BLaER1 (cell line): ENCODE results near the gene TNS1.
"Not testable (repeated sequence)": the region's sequence is repeated elsewhere in the genome, so short reads cannot be mapped to it uniquely, and the experiment has no call there.

Experiments
- H3K27ac ChIP-seq: shearing (Covaris generic); formaldehyde crosslinking; 2 replicates; pipeline ENCODE4 v1.8.1; 2022
- H3K27me3 ChIP-seq: shearing (Covaris generic); formaldehyde crosslinking; 2 replicates; pipeline ENCODE4 v1.8.1; 2022
- H3K36me3 ChIP-seq: shearing (Covaris generic); formaldehyde crosslinking; 2 replicates; pipeline ENCODE4 v1.8.1; 2022
- H3K4me1 ChIP-seq: shearing (Covaris generic); formaldehyde crosslinking; 2 replicates; pipeline ENCODE4 v1.8.1; 2022
- H3K4me2 ChIP-seq: shearing (Covaris generic); formaldehyde crosslinking; 2 replicates; pipeline ENCODE4 v1.8.1; 2022
- H3K4me3 ChIP-seq: shearing (Covaris generic); formaldehyde crosslinking; 2 replicates; pipeline ENCODE4 v1.8.1; 2022
- H3K9ac ChIP-seq: shearing (Covaris generic); formaldehyde crosslinking; 2 replicates; pipeline ENCODE4 v1.8.1; 2022
- H3K9me3 ChIP-seq: shearing (Covaris generic); formaldehyde crosslinking; 2 replicates; pipeline ENCODE4 v1.8.1; 2022
- H4K20me1 ChIP-seq: shearing (Covaris generic); formaldehyde crosslinking; 2 replicates; pipeline ENCODE4 v1.8.1; 2022
- Cebpa-rat ChIP-seq: shearing (Covaris generic); IDR thresholded peaks from 2 replicates; pipeline ENCODE4 v1.8.1; 2022

The TNS1 gene

DNA sequence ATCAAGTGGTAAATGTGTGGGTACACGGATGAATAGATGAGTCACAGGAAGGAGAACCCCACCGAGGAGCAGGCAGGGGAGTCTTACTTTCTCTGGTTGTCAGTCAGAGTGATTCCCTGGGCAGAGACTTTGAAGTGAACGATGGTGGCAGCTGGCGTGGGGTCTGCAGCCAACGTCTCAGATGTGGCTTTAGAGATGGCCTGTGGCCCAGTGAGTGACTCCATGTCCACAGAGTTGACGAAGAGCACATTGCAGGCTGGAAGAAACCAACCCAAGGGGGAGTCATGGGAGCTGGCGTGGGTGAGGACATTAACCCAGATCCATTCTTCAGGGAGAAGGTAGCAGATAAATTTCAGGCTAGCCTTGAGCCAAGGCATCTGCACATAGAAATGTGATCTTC, 193.1 kb downstream of the TNS1 start:
- peaks cover 7% of the 10 kb centered on the region; the same call in 1 of the 2 replicates for H3K4me1 ChIP-seq
- no peak overlapping the region for H3K9ac ChIP-seq
- TF ChIP-seq Cebpa-rat: no peak
- H3K27me3 ChIP-seq: no peaks in the 10 kb centered on the region
- H4K20me1 ChIP-seq: no peaks in the 10 kb centered on the region
- H3K4me3 ChIP-seq: no peak overlapping the region
- H3K4me2 ChIP-seq: no peak overlapping the region
- H3K36me3 ChIP-seq: peaks cover 90% of the 10 kb centered on the region
- no peak overlapping the region for H3K27ac ChIP-seq
- no peaks in the 10 kb centered on the region for H3K9me3 ChIP-seq

DNA sequence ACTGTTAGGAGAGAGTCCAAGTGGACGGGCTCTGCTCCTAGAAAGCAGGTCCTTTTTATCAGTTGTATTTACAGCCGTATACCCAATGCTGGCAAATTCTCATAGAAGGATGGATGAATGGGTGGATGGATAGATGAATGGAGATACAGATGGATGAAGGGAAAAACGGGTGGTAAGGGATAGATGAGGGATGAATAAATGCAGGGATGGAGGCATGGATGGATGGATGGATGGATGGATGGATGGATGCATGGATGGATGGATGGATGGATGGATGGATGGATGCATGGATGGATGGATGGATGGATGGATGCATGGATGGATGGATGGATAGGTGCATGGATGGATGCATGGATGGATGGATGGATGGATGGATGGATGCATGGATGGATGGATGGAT, 193.8 kb downstream of the TNS1 start:
- not testable (repeated sequence) for H3K27ac ChIP-seq, H3K9ac ChIP-seq, H3K9me3 ChIP-seq, H3K4me1 ChIP-seq, H3K27me3 ChIP-seq, H4K20me1 ChIP-seq, H3K4me3 ChIP-seq, H3K4me2 ChIP-seq
- peaks cover 89% of the 10 kb centered on the region for H3K36me3 ChIP-seq

DNA sequence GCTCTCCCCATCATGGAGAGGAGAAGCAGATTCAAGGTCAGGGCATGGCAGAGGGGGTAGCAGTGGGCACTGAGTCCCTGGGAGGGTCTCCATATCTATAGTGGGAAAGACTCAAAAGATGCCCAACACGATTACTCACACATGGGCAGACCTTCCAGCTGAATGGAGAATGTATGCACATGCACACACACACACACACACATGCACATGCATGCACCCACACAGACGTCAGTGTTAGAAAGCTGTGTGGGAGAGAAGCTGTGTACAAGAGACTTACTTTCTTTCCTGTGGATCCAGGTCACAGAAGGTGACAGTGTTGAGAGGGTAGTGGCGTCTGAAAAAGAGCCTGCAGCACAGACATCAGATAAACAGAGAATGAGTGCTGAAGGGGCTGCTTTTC, 194.5 kb downstream of the TNS1 start:
- Histone ChIP-seq H3K9me3 (no peaks in the 10 kb centered on the region), H3K27ac (no peak overlapping the region), H3K4me3 (no peak overlapping the region), H3K4me1 (peaks cover 7% of the 10 kb centered on the region; the same call in 1 of the 2 replicates), H3K36me3 (peaks cover 89% of the 10 kb centered on the region), H4K20me1 (0 out of 2 replicates have a peak, but pooled peaks cover 5% of the 10 kb centered on the region), H3K4me2 (no peak overlapping the region), H3K27me3 (no peaks in the 10 kb centered on the region), H3K9ac (no peak overlapping the region)
- TF ChIP-seq Cebpa-rat: no peak

DNA sequence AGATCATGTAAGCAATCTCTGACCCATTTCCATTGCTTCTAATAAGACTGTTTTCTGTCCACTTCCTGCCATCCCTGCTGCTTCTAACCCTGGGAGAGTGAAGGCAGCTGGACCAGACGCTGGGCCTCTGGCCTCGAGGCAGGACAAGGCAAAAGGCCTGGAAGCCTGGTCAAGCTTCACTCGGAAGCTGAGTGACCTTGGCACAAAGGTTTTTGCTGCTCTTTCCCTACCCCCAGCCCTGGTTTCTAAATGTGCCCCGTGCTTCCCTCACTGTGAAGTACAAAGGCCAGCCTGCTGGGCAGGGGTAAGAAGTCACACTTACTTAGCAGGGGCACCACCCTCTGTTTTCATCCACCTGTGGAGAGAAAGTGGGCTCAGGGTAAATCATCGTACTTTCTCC, 195.0 kb downstream of the TNS1 start:
- Histone ChIP-seq H3K27me3 (no peaks in the 10 kb centered on the region), H3K4me2 (no peak overlapping the region), H3K36me3 (peaks cover 89% of the 10 kb centered on the region), H3K9me3 (no peaks in the 10 kb centered on the region), H3K4me1 (peaks cover 7% of the 10 kb centered on the region; the same call in 1 of the 2 replicates), H3K27ac (no peak overlapping the region), H3K4me3 (no peak overlapping the region), H3K9ac (no peak overlapping the region), H4K20me1 (0 out of 2 replicates have a peak, but pooled peaks cover 5% of the 10 kb centered on the region)
- TF ChIP-seq Cebpa-rat: no peak

DNA sequence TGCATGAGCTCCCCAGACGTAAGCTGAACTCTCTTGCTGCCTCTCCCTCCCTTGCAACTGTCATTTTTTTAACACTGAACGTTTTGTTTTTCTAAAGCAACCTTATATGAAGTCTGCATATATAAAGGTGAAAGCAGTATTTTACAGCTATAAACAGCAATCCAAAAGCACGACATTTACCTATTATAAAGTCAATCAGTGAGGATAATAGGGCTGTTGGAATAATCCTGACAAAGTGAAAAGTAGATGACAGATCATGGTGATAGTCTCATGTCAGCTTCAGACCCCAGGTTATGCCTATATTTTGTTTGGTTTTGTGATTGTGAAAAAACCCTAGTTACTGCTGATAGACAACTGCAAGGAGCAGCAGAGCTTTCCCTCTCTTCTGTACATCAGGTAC, 195.8 kb downstream of the TNS1 start:
- H4K20me1 ChIP-seq: 0 out of 2 replicates have a peak, but pooled peaks cover 5% of the 10 kb centered on the region
- no peak overlapping the region for H3K4me2 ChIP-seq
- H3K36me3 ChIP-seq: peaks cover 89% of the 10 kb centered on the region
- no peak overlapping the region for H3K27ac ChIP-seq
- no peak overlapping the region for H3K4me3 ChIP-seq
- no peaks in the 10 kb centered on the region for H3K27me3 ChIP-seq
- no peak overlapping the region for H3K9ac ChIP-seq
- no peaks in the 10 kb centered on the region for H3K9me3 ChIP-seq
- peaks cover 7% of the 10 kb centered on the region; the same call in 1 of the 2 replicates for H3K4me1 ChIP-seq
- no peak for TF ChIP-seq Cebpa-rat

DNA sequence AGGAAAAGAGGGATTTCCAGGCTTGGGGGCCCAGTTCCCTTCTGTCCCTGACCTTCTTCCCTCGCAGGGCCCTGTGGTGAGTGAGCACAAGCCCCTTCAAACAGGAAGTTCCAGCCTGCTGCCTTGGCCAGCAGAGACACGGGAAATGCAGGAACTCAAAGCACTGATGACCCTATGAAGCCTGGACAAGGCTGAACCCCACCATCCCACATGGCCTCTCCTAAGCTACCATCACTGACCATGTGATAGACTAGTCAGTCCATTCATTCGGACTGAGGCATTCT, 196.4 kb downstream of the TNS1 start:
- TF ChIP-seq Cebpa-rat: no peak
- H3K9me3 ChIP-seq: no peaks in the 10 kb centered on the region
- no peak overlapping the region for H3K4me3 ChIP-seq
- no peaks in the 10 kb centered on the region for H3K27me3 ChIP-seq
- peaks cover 87% of the 10 kb centered on the region for H3K36me3 ChIP-seq
- H3K4me1 ChIP-seq: peaks cover 7% of the 10 kb centered on the region; the same call in 1 of the 2 replicates
- H3K27ac ChIP-seq: no peak overlapping the region
- H3K4me2 ChIP-seq: no peak overlapping the region
- no peak overlapping the region for H3K9ac ChIP-seq
- H4K20me1 ChIP-seq: 0 out of 2 replicates have a peak, but pooled peaks cover 5% of the 10 kb centered on the region

DNA sequence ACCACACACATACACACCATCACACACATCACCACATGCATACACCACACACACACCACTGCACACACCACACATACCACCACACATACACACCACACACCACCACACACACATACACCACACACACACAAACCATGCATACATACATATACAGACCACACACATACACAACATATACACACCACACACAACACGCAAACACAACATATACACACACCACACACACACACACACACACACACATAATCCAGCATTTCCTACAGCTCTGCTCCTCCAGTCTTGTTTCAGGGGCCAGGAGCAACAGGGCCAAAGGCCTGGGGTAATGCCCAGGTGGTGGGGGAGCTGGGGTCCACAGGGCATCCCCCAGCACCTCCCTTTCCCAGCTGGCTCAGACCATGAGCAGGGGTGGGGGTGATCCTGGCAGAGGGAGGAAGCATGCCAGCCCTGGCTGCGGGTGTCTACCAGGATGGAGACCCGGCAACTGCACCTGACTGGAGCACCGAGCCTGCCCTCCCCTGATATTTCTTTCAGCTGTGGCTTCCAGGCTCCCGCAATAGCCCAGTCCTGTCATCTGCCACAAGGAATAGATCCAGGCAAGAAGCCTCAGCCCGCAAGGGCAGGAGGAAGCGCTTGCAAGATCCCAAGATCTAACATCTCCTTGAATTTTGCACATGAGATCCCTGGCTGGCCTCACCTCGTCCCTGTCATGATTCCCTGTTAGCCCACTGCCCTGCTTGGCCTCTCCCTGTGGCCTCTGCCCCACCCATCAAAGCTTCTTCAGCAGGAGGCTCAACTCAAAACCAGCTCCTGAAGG, 196.9 kb downstream of the TNS1 start:
- no peak overlapping the region for H3K4me2 ChIP-seq
- H3K27ac ChIP-seq: no peak overlapping the region
- no peaks in the 10 kb centered on the region for H3K9me3 ChIP-seq
- H3K4me3 ChIP-seq: no peak overlapping the region
- H3K27me3 ChIP-seq: no peaks in the 10 kb centered on the region
- no peak overlapping the region for H3K9ac ChIP-seq
- no peak for TF ChIP-seq Cebpa-rat
- peaks cover 82% of the 10 kb centered on the region for H3K36me3 ChIP-seq
- H3K4me1 ChIP-seq: peaks cover 7% of the 10 kb centered on the region; the same call in 1 of the 2 replicates
- H4K20me1 ChIP-seq: 0 out of 2 replicates have a peak, but pooled peaks cover 5% of the 10 kb centered on the region

DNA sequence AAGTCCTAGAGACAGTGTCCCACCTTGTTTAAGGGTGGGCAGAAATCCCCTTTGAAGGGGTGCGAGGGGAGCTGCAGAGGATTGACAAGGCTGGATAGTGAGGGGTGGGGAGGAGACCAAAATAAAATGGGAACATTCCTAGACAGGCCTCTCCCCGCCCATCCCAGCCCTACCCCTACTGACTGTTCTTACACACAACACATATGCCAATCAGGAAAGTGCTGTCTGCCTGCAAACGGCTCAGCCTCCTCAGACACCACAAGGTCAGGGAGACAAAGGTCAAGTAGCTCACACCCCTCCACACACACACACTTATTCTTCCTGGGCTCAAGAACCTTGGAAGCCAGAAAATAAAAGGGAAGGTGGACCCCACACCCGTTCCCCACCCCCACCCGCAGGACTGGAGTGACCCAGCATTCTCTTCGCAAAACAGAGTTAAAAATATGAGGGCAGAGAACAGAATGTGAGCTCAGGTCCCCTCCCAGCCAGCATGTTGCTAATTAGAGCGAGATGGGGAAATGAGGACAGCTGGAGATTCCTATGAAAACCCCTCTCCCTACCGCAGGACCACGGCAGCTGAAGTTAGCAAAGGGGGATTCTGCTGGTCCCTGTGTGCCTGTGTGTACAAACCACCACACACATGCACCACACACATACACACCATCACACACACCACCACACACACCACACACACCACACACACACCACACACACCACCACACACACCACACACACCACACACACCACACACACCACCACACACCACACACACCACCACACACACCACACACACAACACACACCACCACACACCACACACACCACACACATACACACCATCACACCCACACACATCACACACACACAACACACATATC, 197.8 kb downstream of the TNS1 start:
- H3K9ac ChIP-seq: no peak overlapping the region
- peaks cover 7% of the 10 kb centered on the region; the same call in 1 of the 2 replicates for H3K4me1 ChIP-seq
- H3K36me3 ChIP-seq: peaks cover 73% of the 10 kb centered on the region
- H3K27ac ChIP-seq: no peak overlapping the region
- H3K4me2 ChIP-seq: no peak overlapping the region
- H3K9me3 ChIP-seq: no peaks in the 10 kb centered on the region
- TF ChIP-seq Cebpa-rat: no peak
- H3K4me3 ChIP-seq: no peak overlapping the region
- H4K20me1 ChIP-seq: 0 out of 2 replicates have a peak, but pooled peaks cover 5% of the 10 kb centered on the region
- no peaks in the 10 kb centered on the region for H3K27me3 ChIP-seq

DNA sequence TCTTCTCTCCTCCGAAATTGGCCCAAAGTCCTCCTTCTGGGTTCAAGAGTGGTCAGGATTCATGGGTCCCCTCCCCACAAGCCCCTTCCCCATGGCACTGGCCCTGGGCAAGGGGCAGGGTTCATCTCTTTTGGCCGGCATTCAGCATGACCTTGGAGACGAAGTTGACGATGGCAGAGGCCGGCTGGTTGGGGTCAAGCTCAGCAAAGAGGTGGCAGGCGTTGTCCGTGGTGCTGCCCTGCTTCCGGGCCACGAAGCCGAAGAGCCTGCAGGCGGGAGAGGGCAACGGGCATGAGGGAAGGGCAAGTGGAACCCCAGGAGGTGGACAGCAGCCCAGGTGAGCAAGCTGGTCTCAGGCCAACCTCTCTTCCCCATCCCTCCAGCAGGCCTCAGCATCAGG, 198.5 kb downstream of the TNS1 start:
- no peak overlapping the region for H3K9ac ChIP-seq
- H3K4me1 ChIP-seq: peaks cover 11% of the 10 kb centered on the region
- no peak overlapping the region for H3K4me2 ChIP-seq
- H3K27me3 ChIP-seq: no peaks in the 10 kb centered on the region
- H3K36me3 ChIP-seq: peaks cover 66% of the 10 kb centered on the region
- H3K4me3 ChIP-seq: no peak overlapping the region
- H4K20me1 ChIP-seq: 0 out of 2 replicates have a peak, but pooled peaks cover 5% of the 10 kb centered on the region
- no peak overlapping the region for H3K27ac ChIP-seq
- H3K9me3 ChIP-seq: no peaks in the 10 kb centered on the region
- TF ChIP-seq Cebpa-rat: no peak

DNA sequence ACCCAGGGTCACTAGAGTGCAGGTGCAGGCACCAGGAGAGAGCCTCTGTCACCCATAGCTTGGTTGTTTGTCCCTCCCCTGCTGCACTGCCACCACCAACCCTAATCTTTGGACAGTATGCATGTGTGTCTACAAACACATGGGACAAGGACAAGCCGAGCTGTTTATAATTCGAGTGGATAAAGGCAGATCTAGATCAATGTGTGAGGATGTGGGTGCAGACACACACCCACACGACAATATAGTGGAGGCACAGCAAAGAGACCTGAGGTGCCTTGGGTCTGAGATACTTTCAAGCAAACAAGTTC, 199.2 kb downstream of the TNS1 start:
- Histone ChIP-seq H4K20me1 (0 out of 2 replicates have a peak, but pooled peaks cover 5% of the 10 kb centered on the region), H3K9me3 (no peaks in the 10 kb centered on the region), H3K27ac (no peak overlapping the region), H3K27me3 (no peaks in the 10 kb centered on the region), H3K4me1 (peaks cover 16% of the 10 kb centered on the region), H3K4me2 (no peak overlapping the region), H3K9ac (no peak overlapping the region), H3K36me3 (peaks cover 62% of the 10 kb centered on the region), H3K4me3 (no peak overlapping the region)
- TF ChIP-seq Cebpa-rat: no peak
